ENCODE measurements around the gene TMEM106A. TPM values are rescaled to one million over a fixed set of nuclear protein-coding genes. Genes with fewer than 3 reads are reported as not detected.

The TMEM106A gene
- polyA plus RNA-seq, 2 of the 4 experiments (the other 2 are of a cell fraction), result 1.2 to 2.6 TPM

DNA sequence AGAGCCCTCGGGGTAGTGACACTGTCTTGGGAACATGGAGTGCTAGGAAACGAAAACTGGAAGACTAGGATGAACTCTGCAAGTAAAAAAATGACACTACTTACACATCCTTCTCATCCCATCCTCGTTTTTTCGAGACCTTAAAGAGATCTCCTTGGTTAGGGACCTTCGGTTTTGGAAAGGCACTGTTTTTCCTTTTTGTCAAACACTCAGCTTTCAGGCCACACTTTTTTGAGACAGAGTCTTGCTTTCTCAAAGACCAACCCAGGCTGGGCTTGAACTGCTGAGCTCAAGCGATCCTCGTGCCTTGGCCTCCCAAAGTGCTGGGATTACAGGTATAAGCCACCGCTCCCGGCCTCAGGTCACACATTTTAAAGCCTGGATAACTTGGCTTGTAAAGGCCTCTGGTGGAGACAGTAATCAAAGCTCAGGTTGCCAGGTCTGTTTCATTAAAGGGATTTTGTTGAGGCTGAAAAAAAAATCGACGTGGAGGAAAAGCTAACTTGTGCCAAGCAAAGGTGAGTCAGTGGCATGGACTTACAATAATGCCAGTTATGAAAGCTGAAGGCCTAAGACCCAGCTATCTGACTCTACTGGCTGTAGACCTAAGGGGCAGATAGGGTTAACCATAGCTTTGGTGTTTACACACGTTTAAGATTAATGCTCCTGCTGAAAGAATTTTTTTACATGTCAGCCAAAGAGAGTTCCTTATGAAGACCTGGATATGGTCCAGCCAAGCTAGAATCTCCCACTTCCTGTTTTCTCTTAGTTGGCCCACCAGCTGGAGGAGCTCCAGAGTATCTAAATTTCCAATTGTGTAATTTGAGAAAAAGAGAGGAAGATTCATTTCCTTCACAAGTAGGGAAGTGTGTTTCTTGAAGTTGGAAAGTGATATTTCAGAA lies 39.8 kb upstream of the TMEM106A start:
- TF ChIP-seq MAX (IDR thresholded peaks at IDR 0.05), result peak; percentile 42; the same call in 1 of the 2 replicates
- no peak; a peak in 1 of 5 replicates for TF ChIP-seq JUN (IDR thresholded peaks at IDR 0.05)
- TF ChIP-seq CHD2 (IDR thresholded peaks at IDR 0.05; ENCODE audit: low read length, partially characterized antibody), result no peak
- TF ChIP-seq FOSL2 (IDR thresholded peaks at IDR 0.05), result peak; percentile 21; the same call in 1 of the 2 replicates
- peak; percentile 76 for TF ChIP-seq FOSL2 (CRISPR knock-in tag; IDR thresholded peaks at IDR 0.05)
- TF ChIP-seq, protein P1, sequence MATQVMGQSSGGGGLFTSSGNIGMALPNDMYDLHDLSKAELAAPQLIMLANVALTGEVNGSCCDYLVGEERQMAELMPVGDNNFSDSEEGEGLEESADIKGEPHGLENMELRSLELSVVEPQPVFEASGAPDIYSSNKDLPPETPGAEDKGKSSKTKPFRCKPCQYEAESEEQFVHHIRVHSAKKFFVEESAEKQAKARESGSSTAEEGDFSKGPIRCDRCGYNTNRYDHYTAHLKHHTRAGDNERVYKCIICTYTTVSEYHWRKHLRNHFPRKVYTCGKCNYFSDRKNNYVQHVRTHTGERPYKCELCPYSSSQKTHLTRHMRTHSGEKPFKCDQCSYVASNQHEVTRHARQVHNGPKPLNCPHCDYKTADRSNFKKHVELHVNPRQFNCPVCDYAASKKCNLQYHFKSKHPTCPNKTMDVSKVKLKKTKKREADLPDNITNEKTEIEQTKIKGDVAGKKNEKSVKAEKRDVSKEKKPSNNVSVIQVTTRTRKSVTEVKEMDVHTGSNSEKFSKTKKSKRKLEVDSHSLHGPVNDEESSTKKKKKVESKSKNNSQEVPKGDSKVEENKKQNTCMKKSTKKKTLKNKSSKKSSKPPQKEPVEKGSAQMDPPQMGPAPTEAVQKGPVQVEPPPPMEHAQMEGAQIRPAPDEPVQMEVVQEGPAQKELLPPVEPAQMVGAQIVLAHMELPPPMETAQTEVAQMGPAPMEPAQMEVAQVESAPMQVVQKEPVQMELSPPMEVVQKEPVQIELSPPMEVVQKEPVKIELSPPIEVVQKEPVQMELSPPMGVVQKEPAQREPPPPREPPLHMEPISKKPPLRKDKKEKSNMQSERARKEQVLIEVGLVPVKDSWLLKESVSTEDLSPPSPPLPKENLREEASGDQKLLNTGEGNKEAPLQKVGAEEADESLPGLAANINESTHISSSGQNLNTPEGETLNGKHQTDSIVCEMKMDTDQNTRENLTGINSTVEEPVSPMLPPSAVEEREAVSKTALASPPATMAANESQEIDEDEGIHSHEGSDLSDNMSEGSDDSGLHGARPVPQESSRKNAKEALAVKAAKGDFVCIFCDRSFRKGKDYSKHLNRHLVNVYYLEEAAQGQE (IDR thresholded peaks at IDR 0.05), result no peak
- TF ChIP-seq FOXS1 (CRISPR knock-in tag; IDR thresholded peaks at IDR 0.05), result no peak
- TF ChIP-seq NPAS2 (CRISPR knock-in tag; IDR thresholded peaks at IDR 0.05; ENCODE audit: borderline replicate concordance), result no peak
- TF ChIP-seq, protein P2, sequence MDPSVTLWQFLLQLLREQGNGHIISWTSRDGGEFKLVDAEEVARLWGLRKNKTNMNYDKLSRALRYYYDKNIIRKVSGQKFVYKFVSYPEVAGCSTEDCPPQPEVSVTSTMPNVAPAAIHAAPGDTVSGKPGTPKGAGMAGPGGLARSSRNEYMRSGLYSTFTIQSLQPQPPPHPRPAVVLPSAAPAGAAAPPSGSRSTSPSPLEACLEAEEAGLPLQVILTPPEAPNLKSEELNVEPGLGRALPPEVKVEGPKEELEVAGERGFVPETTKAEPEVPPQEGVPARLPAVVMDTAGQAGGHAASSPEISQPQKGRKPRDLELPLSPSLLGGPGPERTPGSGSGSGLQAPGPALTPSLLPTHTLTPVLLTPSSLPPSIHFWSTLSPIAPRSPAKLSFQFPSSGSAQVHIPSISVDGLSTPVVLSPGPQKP (IDR thresholded peaks at IDR 0.05; ENCODE audit: low read depth, low read length), result no peak
- peak; percentile 38 to 46; a peak in 4 of 5 replicates for TF ChIP-seq RAD21 (conservative IDR thresholded peaks at IDR 0.05 in 1 of 2, IDR thresholded peaks at IDR 0.05 in 1 of 2)
- peak; percentile 32; the same call in 1 of the 3 replicates for TF ChIP-seq SMC3 (IDR thresholded peaks at IDR 0.05)
- no peak for TF ChIP-seq PHF8 (IDR thresholded peaks at IDR 0.05; ENCODE audit: borderline replicate concordance, low read depth)
- peak; percentile 42; the same call in 1 of the 2 replicates for TF ChIP-seq GATA3 (IDR thresholded peaks at IDR 0.05; ENCODE audit: borderline replicate concordance)
- TF ChIP-seq JUNB (IDR thresholded peaks at IDR 0.05), result no peak
- no peak for TF ChIP-seq HOXB13 (CRISPR knock-in tag; IDR thresholded peaks at IDR 0.05; ENCODE audit: low read depth)
- TF ChIP-seq CTCF (IDR thresholded peaks at IDR 0.05), result peak; percentile 45
- no peak for TF ChIP-seq RNF2 (IDR thresholded peaks at IDR 0.05; ENCODE audit: borderline replicate concordance, low read depth)
- peak; percentile 14 to 54; a peak in 2 of 4 replicates for TF ChIP-seq CEBPB (IDR thresholded peaks at IDR 0.05)
- TF ChIP-seq TP53 (CRISPR knock-in tag; IDR thresholded peaks at IDR 0.05), result no peak
- TF ChIP-seq ZNF302 (CRISPR knock-in tag; IDR thresholded peaks at IDR 0.05), result no peak
- TF ChIP-seq HOXB5 (CRISPR knock-in tag; IDR thresholded peaks at IDR 0.05), result peak; percentile 97
- no peak for TF ChIP-seq FOSB (CRISPR knock-in tag; IDR thresholded peaks at IDR 0.05)
- TF ChIP-seq MAZ (IDR thresholded peaks at IDR 0.05; ENCODE audit: borderline replicate concordance, low read depth, low read length), result no peak
- ChIA-PET CTCF (interaction anchor here (0.6 to 3.7 kb wide), 14 partner anchors 10 to 165 kb away, joined by 3 to 21 read pairs (median 4); partner anchors contain the start of genes BRCA1, IFI35, RND2 and TMEM106A), POLR2A (interaction anchor here (0.7 to 2.3 kb wide), 12 partner anchors 28 to 196 kb away, joined by 3 to 48 read pairs (median 6); partner anchors contain the start of genes BRCA1, RND2, TMEM106A and VAT1)
- Histone ChIP-seq H3K4me2 (peak overlapping the region; percentile 95), H3K9me3 (no peaks in the 10 kb centered on the region), H3K27ac (peak overlapping the region; percentile 86 to 90), H3K4me1 (peaks cover 51% of the 10 kb centered on the region), H3K4me3 (peak overlapping the region; percentile 74)
- WGBS (ENCODE audit: missing lambda C conversion rate), result 2% methylated on average over 12 of the region's 12 CpGs
- DNase-seq (ENCODE audit: low read depth in 1 of 2, low spot score in 1 of 2) (peak; percentile 61 to 84), FAIRE-seq (peak; percentile 90), ATAC-seq (peak; percentile 12 to 36; a peak in 4 of 6 replicates)

All from A549 (cell line).